Cardiac septum (tissue), 1 donor: ENCODE data around the gene SVOPL. TPM values are rescaled to one million over a fixed set of nuclear protein-coding genes. Genes with fewer than 3 reads are reported as not detected.
"Not testable (repeated sequence)": the region's sequence is repeated elsewhere in the genome, so short reads cannot be mapped to it uniquely, and the experiment has no call there.

Source experiments
- DNase-seq: peaks from one replicate; pipeline ENCODE4 v3.0.0-alpha.2; 2020; ENCODE audit warnings: low spot score
- intact Hi-C: fragments of 100-400 bp; cut with DNase I; formaldehyde crosslinking; loops from one replicate; pipeline ENCODE4 v1.14.0; 2022
- long read RNA-seq: library from polyadenylated mRNA; unstranded; transcript quantifications from one replicate; pipeline ENCODE4 v2.0.0, GENCODE V29; 2021
- total RNA-seq: library from RNA; stranded (reverse); fragmentation: NEBNext Ultra II Directional; extraction: Animal tissue kit (Norgen Biotek cat#: 25700); gene quantifications from one replicate; pipeline ENCODE4 v1.2.1, GENCODE V29; 2021
- donor health status: DM: no; HTN: no; CAD: no.

The SVOPL gene
- total RNA-seq = not detected
- long read RNA-seq = 0 reads

- intact Hi-C loops = no loop called here
- DNase-seq = no peak
Observed at GRCh38 chr7:138700857-138701536, at the start of gene SVOPL. TSS of gene SVOPL (minus strand) at chr7:138701362. CDS start at chr7:138679045, 22,317 bp downstream.

GRCh38 chr7:138750473-138750872, 49.3 kb upstream of the SVOPL start:
- DNase-seq = no peak
- intact Hi-C loops = no loop called here

GRCh38 chr7:138749960-138750359, 48.8 kb upstream of the SVOPL start:
- no peak for DNase-seq
- intact Hi-C loops = no loop called here

GRCh38 chr7:138748666-138749065, 47.5 kb upstream of the SVOPL start:
- intact Hi-C loops = no loop called here
- DNase-seq = no peak

GRCh38 chr7:138746073-138746472, 44.9 kb upstream of the SVOPL start:
- no peak for DNase-seq
- intact Hi-C loops = no loop called here

GRCh38 chr7:138745189-138745588, 44.0 kb upstream of the SVOPL start:
- intact Hi-C loops = no loop called here
- DNase-seq = no peak

- no peak for DNase-seq
- intact Hi-C loops = no loop called here
Observed at GRCh38 chr7:138741453-138741735, 40.2 kb upstream of the SVOPL start.

GRCh38 chr7:138739859-138740258, 38.7 kb upstream of the SVOPL start:
- no peak for DNase-seq
- intact Hi-C loops = loop anchor here (2.0 to 5.0 kb wide), 2 partner anchors 579 to 838 kb away; no protein-coding TSS in a partner anchor

- intact Hi-C loops = loop anchor here (2.0 to 5.0 kb wide), 2 partner anchors 578 to 836 kb away; no protein-coding TSS in a partner anchor
- peak; percentile 87 for DNase-seq
Observed at GRCh38 chr7:138738551-138739335, 37.6 kb upstream of the SVOPL start.

- intact Hi-C loops = loop anchor here (2.0 to 5.0 kb wide), 2 partner anchors 577 to 836 kb away; no protein-coding TSS in a partner anchor
- no peak for DNase-seq
Observed at GRCh38 chr7:138738114-138738513, 37.0 kb upstream of the SVOPL start.

- DNase-seq = no peak
- intact Hi-C loops = loop anchor here (5.0 kb wide), 1 partner anchor 833 kb away; no protein-coding TSS in a partner anchor
Observed at GRCh38 chr7:138735399-138735798, 34.2 kb upstream of the SVOPL start.

- DNase-seq, intact Hi-C loops: not testable (repeated sequence)
Observed at GRCh38 chr7:138731733-138732132, 30.6 kb upstream of the SVOPL start.

GRCh38 chr7:138729444-138729843, 28.3 kb upstream of the SVOPL start:
- no peak for DNase-seq
- intact Hi-C loops = no loop called here

- intact Hi-C loops = no loop called here
- DNase-seq = no peak
Observed at GRCh38 chr7:138727336-138728099, 26.4 kb upstream of the SVOPL start.

- intact Hi-C loops = no loop called here
- no peak for DNase-seq
Observed at GRCh38 chr7:138726288-138726687, 25.1 kb upstream of the SVOPL start.

- intact Hi-C loops = no loop called here
- no peak for DNase-seq
Observed at GRCh38 chr7:138720286-138720685, 19.1 kb upstream of the SVOPL start.

GRCh38 chr7:138716889-138717288, 15.7 kb upstream of the SVOPL start:
- DNase-seq = no peak
- intact Hi-C loops = no loop called here

- intact Hi-C loops = no loop called here
- DNase-seq = no peak
Observed at GRCh38 chr7:138713191-138713590, 12.0 kb upstream of the SVOPL start.

GRCh38 chr7:138712652-138713051, 11.5 kb upstream of the SVOPL start:
- intact Hi-C loops = no loop called here
- DNase-seq = no peak
